H1 (cell line): ENCODE results near the gene ZNF618. TPM values are rescaled to one million over a fixed set of nuclear protein-coding genes. Genes with fewer than 3 reads are reported as not detected.

Experiments
- EP300 ChIP-seq, 2 experiments: IDR thresholded peaks; 1 replicate in 1 of 2; 2 replicates in 1 of 2; pipeline ENCODE4 v1.6.1; 2011 to 2012; ENCODE audit warnings: low read depth in 2 of 2, low read length in 2 of 2, mild to moderate bottlenecking in 2 of 2, borderline replicate concordance in 1 of 2, inconsistent platforms in 1 of 2, moderate library complexity in 1 of 2
- HDAC2 ChIP-seq, 2 experiments: fragments of 300-600 bp in 1 of 2; sonication (generic) in 1 of 2; IDR thresholded peaks; 2 replicates each; pipeline ENCODE4 v1.6.1; 2011 to 2012; ENCODE audit warnings: low read depth in 2 of 2, low read length in 2 of 2, mild to moderate bottlenecking in 2 of 2, moderate library complexity in 2 of 2, borderline replicate concordance in 1 of 2, inconsistent platforms in 1 of 2
- KDM5A ChIP-seq: fragments of 200-600 bp; IDR thresholded peaks from 2 replicates; pipeline ENCODE4 v1.7.1; 2012; ENCODE audit warnings: mild to moderate bottlenecking, low read length, inconsistent platforms, mixed read lengths
- SP1 ChIP-seq: IDR thresholded peaks from 2 replicates; pipeline ENCODE4 v1.6.1; 2011; ENCODE audit warnings: low read depth, low read length
- SUZ12 ChIP-seq: fragments of 200-600 bp; sonication (generic); IDR thresholded peaks from 2 replicates; pipeline ENCODE4 v1.6.1; 2012; ENCODE audit warnings: mild to moderate bottlenecking, inconsistent platforms, low read length, moderate library complexity, mixed read lengths
- TBP ChIP-seq: IDR thresholded peaks from 2 replicates; pipeline ENCODE4 v1.6.1; 2011; ENCODE audit warnings: low read depth, low read length, improper control_type of control experiment
- TCF12 ChIP-seq: IDR thresholded peaks from 2 replicates; pipeline ENCODE4 v1.6.1; 2011; ENCODE audit warnings: low read depth, mild to moderate bottlenecking, low read length
- polyA plus RNA-seq, 7 experiments: library from polyadenylated mRNA; depleted of rRNA in 3 of 7; stranded (reverse) in 5 of 7; unstranded in 2 of 7; fragments of >200 nt in 5 of 7; fragments of 200-250 nt in 2 of 7; gene quantifications; 1 replicate in 5 of 7; 2 replicates in 1 of 7; 4 replicates in 1 of 7; pipeline versions ENCODE4 v1.2.1 to v1.2.3, GENCODE V29; 2011 to 2013; ENCODE audit warnings: missing spikeins in 2 of 7, mixed read lengths in 2 of 7
- total RNA-seq: library from RNA; stranded (reverse); fragmentation: NEBNext Ultra II Directional; extraction: Animal tissue kit (Norgen Biotek cat#: 25700); gene quantifications from 2 replicates; pipeline ENCODE4 v1.2.1, GENCODE V29; 2021

ZNF618 gene
- total and polyA plus RNA-seq, 2 of the 8 experiments (the other 6 are each of a cell fraction or from before 2014, with no cell fraction given): 9.6 to 28.5 TPM

DNA sequence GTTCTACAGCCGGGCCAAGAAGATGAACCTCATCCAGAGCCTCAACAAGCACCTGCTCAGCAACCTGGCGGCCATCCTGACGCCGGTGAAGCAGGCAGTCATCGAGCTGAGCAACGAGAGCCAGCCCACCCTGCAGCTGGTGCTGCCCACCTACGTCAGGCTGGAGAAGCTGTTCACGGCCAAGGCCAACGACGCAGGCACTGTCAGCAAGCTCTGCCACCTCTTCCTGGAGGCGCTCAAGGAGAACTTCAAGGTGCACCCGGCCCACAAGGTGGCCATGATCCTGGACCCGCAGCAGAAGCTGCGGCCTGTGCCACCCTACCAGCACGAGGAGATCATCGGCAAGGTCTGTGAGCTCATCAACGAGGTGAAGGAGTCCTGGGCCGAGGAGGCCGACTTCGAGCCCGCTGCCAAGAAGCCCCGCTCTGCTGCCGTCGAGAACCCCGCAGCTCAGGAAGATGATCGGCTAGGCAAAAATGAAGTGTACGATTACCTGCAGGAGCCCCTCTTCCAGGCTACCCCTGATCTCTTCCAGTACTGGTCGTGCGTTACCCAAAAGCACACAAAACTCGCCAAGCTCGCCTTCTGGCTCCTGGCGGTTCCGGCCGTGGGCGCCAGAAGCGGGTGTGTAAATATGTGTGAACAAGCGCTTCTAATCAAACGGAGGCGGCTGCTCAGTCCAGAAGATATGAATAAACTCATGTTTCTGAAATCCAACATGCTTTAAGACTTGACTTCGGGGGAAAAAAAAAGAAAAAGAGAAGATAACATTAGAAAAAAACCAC is 173.5 kb downstream of the ZNF618 start (continued):
- TF ChIP-seq SP1: no peak
- no peak for TF ChIP-seq TBP
- no peak for TF ChIP-seq TCF12
- no peak for TF ChIP-seq HDAC2 (IDR thresholded peaks at IDR 0.05; ENCODE audit: borderline replicate concordance in 1 of 2, low read depth in 2 of 2, low read length in 2 of 2)
- no peak for TF ChIP-seq SUZ12
- no peak for TF ChIP-seq KDM5A
- TF ChIP-seq EP300 (IDR thresholded peaks at IDR 0.05; ENCODE audit: borderline replicate concordance in 1 of 2, low read depth in 2 of 2, low read length in 2 of 2): no peak
